Measurements from ENCODE around the gene MYH9. TPM values are rescaled to one million over a fixed set of nuclear protein-coding genes. Genes with fewer than 3 reads are reported as not detected.

MYH9 gene
- total RNA-seq, 1 experiment from 2014 or later: 758 TPM

DNA sequence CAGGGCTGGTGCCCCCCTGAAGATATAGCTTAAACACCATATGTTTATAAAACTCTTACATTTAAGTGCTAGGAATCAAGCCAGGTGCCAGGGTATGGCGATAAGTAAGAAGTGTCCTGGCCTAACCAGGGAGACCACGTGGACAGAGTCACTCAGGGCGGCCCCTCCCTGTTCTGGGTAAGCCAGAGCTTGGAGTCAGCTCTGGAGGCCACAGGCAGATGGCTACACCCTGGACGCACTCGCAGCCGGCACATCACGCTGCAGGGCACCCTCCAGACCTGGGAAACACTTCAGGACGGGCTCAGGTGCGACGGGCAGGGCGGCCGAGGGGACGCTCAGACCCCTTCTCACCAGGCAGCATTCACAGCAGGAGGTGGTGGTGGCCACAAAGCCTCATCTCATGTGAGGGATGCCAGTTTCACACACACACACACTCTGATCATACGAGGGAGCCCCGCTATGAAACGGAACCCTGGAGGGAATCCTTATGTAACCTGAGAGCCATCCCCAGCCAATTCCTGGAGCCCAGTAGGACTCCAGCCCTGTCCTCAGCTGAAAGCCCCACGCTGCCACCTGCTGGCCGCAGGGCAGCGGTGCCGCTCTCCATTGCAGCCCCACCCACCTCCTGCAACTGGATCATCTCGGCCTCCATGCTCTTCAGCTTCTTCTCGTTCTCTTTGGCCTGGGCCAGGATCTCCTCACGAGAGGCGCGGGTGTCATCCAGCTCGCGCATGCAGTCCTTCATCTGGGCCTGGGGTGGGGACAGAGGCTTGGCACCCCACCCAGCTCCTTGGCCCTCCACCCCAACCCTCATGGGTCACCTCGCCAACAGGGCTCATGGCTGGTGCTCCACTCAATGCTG lies 101.4 kb downstream of the MYH9 start:
- peak; percentile 62 to 79 for DNase-seq
- Histone ChIP-seq H3K4me3 (no peak overlapping the region), H3K9me2 (ENCODE audit: insufficient read depth) (no peaks in the 10 kb centered on the region), H2AFZ (no peak overlapping the region), H4K20me1 (ENCODE audit: insufficient read depth) (peaks cover 66% of the 10 kb centered on the region), H3K79me2 (ENCODE audit: low read depth) (no peaks in the 10 kb centered on the region), H3K4me2 (no peak overlapping the region), H3K27me3 (ENCODE audit: insufficient read depth, low read depth) (no peaks in the 10 kb centered on the region), H3K36me3 (ENCODE audit: low read depth) (peaks cover 45% of the 10 kb centered on the region), H3K4me1 (replicated peaks; ENCODE audit: insufficient read depth) (no peaks in the 10 kb centered on the region), H3K9me3 (ENCODE audit: insufficient read depth, low read depth) (no peaks in the 10 kb centered on the region), H3K27ac (no peak overlapping the region), H3F3A (ENCODE audit: insufficient read depth, low read depth) (peaks cover 87% of the 10 kb centered on the region)
- intact Hi-C loops (cut with micrococcal nuclease; ENCODE audit: unreplicated experiment): no loop called here
- no peak for TF ChIP-seq EZH2 (IDR thresholded peaks at IDR 0.05; ENCODE audit: low read depth)
- TF ChIP-seq, protein P1, sequence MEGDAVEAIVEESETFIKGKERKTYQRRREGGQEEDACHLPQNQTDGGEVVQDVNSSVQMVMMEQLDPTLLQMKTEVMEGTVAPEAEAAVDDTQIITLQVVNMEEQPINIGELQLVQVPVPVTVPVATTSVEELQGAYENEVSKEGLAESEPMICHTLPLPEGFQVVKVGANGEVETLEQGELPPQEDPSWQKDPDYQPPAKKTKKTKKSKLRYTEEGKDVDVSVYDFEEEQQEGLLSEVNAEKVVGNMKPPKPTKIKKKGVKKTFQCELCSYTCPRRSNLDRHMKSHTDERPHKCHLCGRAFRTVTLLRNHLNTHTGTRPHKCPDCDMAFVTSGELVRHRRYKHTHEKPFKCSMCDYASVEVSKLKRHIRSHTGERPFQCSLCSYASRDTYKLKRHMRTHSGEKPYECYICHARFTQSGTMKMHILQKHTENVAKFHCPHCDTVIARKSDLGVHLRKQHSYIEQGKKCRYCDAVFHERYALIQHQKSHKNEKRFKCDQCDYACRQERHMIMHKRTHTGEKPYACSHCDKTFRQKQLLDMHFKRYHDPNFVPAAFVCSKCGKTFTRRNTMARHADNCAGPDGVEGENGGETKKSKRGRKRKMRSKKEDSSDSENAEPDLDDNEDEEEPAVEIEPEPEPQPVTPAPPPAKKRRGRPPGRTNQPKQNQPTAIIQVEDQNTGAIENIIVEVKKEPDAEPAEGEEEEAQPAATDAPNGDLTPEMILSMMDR (conservative IDR thresholded peaks at IDR 0.05): peak; percentile 97
- CTCF ChIA-PET: interaction anchor here (0.5 to 1.4 kb wide), 7 partner anchors 11 to 221 kb away, joined by 3 to 4 read pairs (median 3); partner anchors contain the start of gene FOXRED2
- no TSS peak for BruUV-seq (replicated peaks)
- POLR2A ChIA-PET (ENCODE audit: unreplicated experiment): interaction anchor here (0.6 kb wide), 3 partner anchors 8 to 990 kb away, joined by 5 to 16 read pairs (median 7); no protein-coding TSS in a partner anchor

DNA sequence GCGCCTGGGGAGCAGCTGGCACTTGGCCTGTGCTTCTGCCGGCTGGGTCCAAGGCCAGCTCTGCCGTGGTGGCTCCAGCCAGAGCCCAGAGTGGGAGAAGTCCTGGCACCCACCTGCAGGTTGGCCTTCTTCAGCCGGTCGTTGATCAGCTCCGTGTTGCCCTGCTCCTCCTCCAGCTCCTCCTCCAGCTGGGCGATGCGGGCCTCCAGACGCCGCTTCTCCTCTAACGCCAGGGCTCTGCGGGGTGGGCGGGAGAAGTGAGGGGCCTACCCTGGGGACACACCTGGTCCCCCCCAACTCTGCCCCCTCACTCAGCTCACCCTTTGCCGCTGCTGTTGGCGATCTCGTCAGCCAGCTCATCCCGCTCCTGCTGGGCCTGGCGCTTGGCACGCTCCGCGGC lies 102.2 kb downstream of the MYH9 start:
- no peaks in the 10 kb centered on the region for H3K9me3 ChIP-seq (ENCODE audit: insufficient read depth, low read depth)
- H3K79me2 ChIP-seq (ENCODE audit: low read depth): no peaks in the 10 kb centered on the region

DNA sequence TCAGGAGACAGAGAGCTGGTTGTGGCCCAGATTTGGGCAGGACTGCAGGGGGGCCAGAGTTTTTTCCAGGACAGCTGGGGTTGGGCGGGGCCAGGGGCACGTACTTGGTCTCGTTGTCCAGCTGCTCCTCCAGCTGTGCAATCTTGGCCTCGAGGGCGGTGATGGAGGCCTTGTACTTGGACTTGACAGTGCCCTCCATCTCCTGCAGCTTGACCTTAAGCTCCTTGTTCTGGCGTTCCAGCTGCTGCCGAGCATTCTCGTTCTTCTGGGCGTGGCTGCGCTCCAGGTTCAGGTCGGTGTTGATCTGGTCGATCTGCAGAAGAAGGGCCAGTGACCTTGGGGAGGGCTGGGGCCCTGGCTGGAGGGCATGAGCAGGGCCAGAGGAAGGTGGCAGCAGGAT lies 102.8 kb downstream of the MYH9 start:
- no peaks in the 10 kb centered on the region for H3K79me2 ChIP-seq (ENCODE audit: low read depth)
- H4K20me1 ChIP-seq (ENCODE audit: insufficient read depth): peaks cover 70% of the 10 kb centered on the region
- POLR2A ChIA-PET (ENCODE audit: unreplicated experiment): interaction anchor here (0.6 kb wide), 1 partner anchor 43 kb away, joined by 5 read pairs; no protein-coding TSS in a partner anchor
- CTCF ChIA-PET: interaction anchor here (0.6 kb wide), 1 partner anchor 184 kb away, joined by 6 read pairs; no protein-coding TSS in a partner anchor
- intact Hi-C loops (cut with micrococcal nuclease; ENCODE audit: unreplicated experiment): no loop called here
- H3K9me2 ChIP-seq (ENCODE audit: insufficient read depth): no peaks in the 10 kb centered on the region
- peaks cover 98% of the 10 kb centered on the region for H3F3A ChIP-seq (ENCODE audit: insufficient read depth, low read depth)
- H3K27ac ChIP-seq: no peak overlapping the region
- H3K4me2 ChIP-seq: no peak overlapping the region
- no TSS peak for BruUV-seq (replicated peaks)
- TF ChIP-seq EZH2 (IDR thresholded peaks at IDR 0.05; ENCODE audit: low read depth): no peak
- no peaks in the 10 kb centered on the region for H3K27me3 ChIP-seq (ENCODE audit: insufficient read depth, low read depth)
- H3K4me3 ChIP-seq: no peak overlapping the region
- H3K36me3 ChIP-seq (ENCODE audit: low read depth): peaks cover 45% of the 10 kb centered on the region
- no peak overlapping the region for H2AFZ ChIP-seq
- DNase-seq: no peak
- no peaks in the 10 kb centered on the region for H3K9me3 ChIP-seq (ENCODE audit: insufficient read depth, low read depth)
- no peaks in the 10 kb centered on the region for H3K4me1 ChIP-seq (replicated peaks; ENCODE audit: insufficient read depth)

More for the DNA sequence above, 102.2 kb downstream of the MYH9 start:
- DNase-seq: no peak
- Histone ChIP-seq H3K4me3 (no peak overlapping the region), H3K36me3 (ENCODE audit: low read depth) (peaks cover 45% of the 10 kb centered on the region), H3F3A (ENCODE audit: insufficient read depth, low read depth) (peaks cover 94% of the 10 kb centered on the region), H3K27me3 (ENCODE audit: insufficient read depth, low read depth) (no peaks in the 10 kb centered on the region), H3K4me1 (replicated peaks; ENCODE audit: insufficient read depth) (no peaks in the 10 kb centered on the region), H4K20me1 (ENCODE audit: insufficient read depth) (peaks cover 70% of the 10 kb centered on the region), H2AFZ (no peak overlapping the region), H3K9me2 (ENCODE audit: insufficient read depth) (no peaks in the 10 kb centered on the region), H3K4me2 (no peak overlapping the region), H3K27ac (no peak overlapping the region)
- CTCF ChIA-PET: interaction anchor here (0.6 kb wide), 2 partner anchors 11 to 183 kb away, joined by 4 to 6 read pairs; no protein-coding TSS in a partner anchor
- TF ChIP-seq, protein P1 (conservative IDR thresholded peaks at IDR 0.05): no peak
- TF ChIP-seq EZH2 (IDR thresholded peaks at IDR 0.05; ENCODE audit: low read depth): no peak
- intact Hi-C loops (cut with micrococcal nuclease; ENCODE audit: unreplicated experiment): no loop called here
- POLR2A ChIA-PET (ENCODE audit: unreplicated experiment): interaction anchor here (0.6 kb wide), 1 partner anchor 43 kb away, joined by 5 read pairs; no protein-coding TSS in a partner anchor
- BruUV-seq (replicated peaks): no TSS peak
